ENCODE results near the gene ITCH. TPM values are rescaled to one million over a fixed set of nuclear protein-coding genes. Genes with fewer than 3 reads are reported as not detected.

ITCH gene
- total RNA-seq, 2 donors from 2014 or later = 45.4 to 89.2 TPM

DNA sequence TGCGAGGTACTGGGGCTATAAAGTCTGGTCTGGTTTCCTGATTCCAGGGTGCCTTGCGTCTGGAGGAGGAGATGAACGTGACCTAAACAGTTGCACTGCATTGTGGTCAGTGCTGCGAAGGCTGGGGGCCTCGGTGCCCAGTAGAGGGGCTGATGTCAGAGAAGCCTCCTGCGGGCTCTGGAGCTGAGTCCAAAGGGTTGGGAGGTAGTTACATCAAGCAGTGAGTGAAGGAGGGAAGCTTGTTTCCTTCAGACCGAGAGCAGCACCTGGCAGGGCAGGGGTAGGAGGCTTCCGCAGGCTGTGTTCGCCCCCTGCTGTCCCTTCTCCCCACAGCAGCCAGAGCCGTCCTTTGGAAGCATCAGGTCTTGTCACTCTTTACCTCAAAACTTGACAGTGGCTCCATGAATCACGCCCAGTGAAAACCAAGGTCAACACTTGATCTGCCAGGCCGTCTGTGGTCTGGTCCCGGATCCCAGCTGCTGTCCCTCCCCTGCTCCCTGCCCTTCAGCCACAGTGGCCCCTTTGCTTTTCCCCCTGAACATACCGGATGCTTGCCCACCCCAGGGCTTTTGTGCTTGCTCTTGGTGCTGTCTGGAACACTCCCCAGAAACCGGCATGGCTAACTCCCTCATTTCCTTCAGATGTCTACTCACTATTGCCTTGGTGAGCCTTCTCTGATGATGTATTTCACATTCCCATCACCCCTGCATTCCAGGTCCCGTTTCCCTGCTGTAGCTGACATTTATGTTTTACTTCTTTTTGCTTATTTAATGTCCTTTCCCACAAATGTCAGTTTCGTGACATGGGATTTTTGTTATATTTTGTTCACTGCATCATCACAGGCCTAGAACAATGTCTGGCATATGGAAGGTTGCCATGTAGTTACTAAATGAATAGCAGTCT is 160.1 kb downstream of the ITCH start:
- no peaks in the 10 kb centered on the region for H3K27me3 ChIP-seq (replicated peaks; ENCODE audit: insufficient read depth)
- H3K4me1 ChIP-seq (replicated peaks) = peaks cover 21% of the 10 kb centered on the region
- H3K4me3 ChIP-seq = no peak overlapping the region
- H3K9me3 ChIP-seq = no peaks in the 10 kb centered on the region
- DNase-seq (ENCODE audit: low spot score) = peak; percentile 46
- 46% methylated on average over 17 of the region's 17 CpGs for WGBS
- peaks cover 0 to 5% of the 10 kb centered on the region in 2 donors for H3K36me3 ChIP-seq
- H3K27ac ChIP-seq = peak overlapping the region; percentile 64 to 86
- intact Hi-C loops (cut with DNase I) = loop anchor here (1.0 to 5.0 kb wide), 2 partner anchors 51 to 211 kb away; no protein-coding TSS in a partner anchor
- no peak for TF ChIP-seq POLR2A (IDR thresholded peaks at IDR 0.05)
- peak in 2 of 4 experiments; percentile 63 for TF ChIP-seq CTCF (IDR thresholded peaks at IDR 0.05)

GRCh38 chr20:34524426-34524825 is 161.4 kb downstream of the ITCH start:
- peaks cover 21% of the 10 kb centered on the region for H3K4me1 ChIP-seq (replicated peaks)
- WGBS = 71% methylated on average over 11 of the region's 11 CpGs
- no peaks in the 10 kb centered on the region for H3K27me3 ChIP-seq (replicated peaks; ENCODE audit: insufficient read depth)
- H3K27ac ChIP-seq = peak overlapping the region; percentile 85 to 86
- intact Hi-C loops (cut with DNase I) = loop anchor here (5.0 kb wide), 1 partner anchor 52 kb away; no protein-coding TSS in a partner anchor
- peaks cover 0 to 5% of the 10 kb centered on the region in 2 donors for H3K36me3 ChIP-seq
- no peak overlapping the region for H3K4me3 ChIP-seq
- no peak for TF ChIP-seq POLR2AphosphoS5 (IDR thresholded peaks at IDR 0.05)
- TF ChIP-seq CTCF (IDR thresholded peaks at IDR 0.05) = no peak
- TF ChIP-seq POLR2A (IDR thresholded peaks at IDR 0.05) = no peak
- DNase-seq (ENCODE audit: low spot score) = no peak
- H3K9me3 ChIP-seq = no peaks in the 10 kb centered on the region

DNA sequence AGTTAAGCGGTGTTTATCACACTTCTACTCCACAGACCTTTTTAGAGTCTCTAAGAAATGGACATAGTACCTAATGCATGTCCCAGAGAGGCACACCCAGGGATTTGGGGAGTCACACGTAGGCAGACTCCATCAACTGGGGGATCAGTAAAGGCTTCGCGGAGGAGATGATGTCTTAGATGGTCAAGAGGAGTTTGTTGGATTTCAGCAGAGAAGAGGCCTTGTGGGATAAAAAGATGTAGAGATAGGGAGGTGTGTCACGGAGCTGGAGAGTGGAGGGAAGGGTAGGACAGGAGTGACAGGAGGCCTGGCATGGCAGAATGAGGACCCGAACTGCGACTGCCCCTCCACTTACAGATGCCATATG is 162.3 kb downstream of the ITCH start:
- Histone ChIP-seq H3K9me3 (no peaks in the 10 kb centered on the region), H3K4me3 (no peak overlapping the region), H3K4me1 (replicated peaks) (peaks cover 21% of the 10 kb centered on the region), H3K27ac (peak overlapping the region; percentile 85 to 86), H3K36me3 (peaks cover 0 to 10% of the 10 kb centered on the region in 2 donors), H3K27me3 (replicated peaks; ENCODE audit: insufficient read depth) (no peaks in the 10 kb centered on the region)
- WGBS = 40% methylated on average over 7 of the region's 7 CpGs
- intact Hi-C loops (cut with DNase I) = no loop called here
- no peak for TF ChIP-seq POLR2A (IDR thresholded peaks at IDR 0.05)
- no peak for TF ChIP-seq CTCF (IDR thresholded peaks at IDR 0.05)
- TF ChIP-seq POLR2AphosphoS5 (IDR thresholded peaks at IDR 0.05) = no peak
- DNase-seq (ENCODE audit: low spot score) = no peak

DNA sequence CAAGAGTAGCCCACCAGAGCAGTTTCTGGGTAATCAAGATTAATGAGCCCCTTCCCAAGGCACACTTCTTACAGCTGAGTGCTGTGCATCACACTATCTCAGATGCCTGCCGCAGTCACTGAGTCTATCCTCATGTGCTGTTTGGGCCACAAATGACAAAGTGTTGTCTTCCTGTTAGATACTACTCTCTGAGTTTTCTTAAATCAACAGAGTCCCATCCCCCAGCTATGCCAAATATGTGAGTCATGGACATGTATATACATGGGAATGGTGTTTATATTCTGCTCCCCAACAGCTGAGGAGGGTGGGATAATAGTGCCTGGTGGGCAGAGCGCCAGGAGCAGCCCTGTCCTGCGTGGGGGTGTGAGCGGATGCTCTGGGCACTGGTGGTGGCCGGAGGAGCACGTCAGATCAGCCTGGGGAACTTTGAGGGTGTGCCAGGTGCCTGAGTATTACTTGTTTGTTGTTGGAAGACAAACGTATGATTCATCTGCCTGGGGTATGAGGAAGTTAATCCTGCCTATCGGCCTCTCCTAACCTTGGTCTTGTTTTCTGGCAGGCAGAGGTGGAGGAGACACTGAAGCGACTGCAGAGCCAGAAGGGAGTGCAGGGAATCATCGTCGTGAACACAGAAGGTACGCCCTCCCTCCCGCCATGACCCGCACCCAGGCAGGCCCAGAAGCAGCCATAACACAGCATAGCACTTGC is 162.8 kb downstream of the ITCH start:
- peaks cover 21% of the 10 kb centered on the region for H3K4me1 ChIP-seq (replicated peaks)

More for the DNA sequence above, 162.8 kb downstream of the ITCH start:
- H3K36me3 ChIP-seq = peaks cover 0 to 10% of the 10 kb centered on the region in 2 donors
- peak overlapping the region; percentile 85 to 86 for H3K27ac ChIP-seq
- 11% methylated on average over 14 of the region's 14 CpGs for WGBS
- TF ChIP-seq POLR2AphosphoS5 (IDR thresholded peaks at IDR 0.05) (peak; percentile 96), CTCF (IDR thresholded peaks at IDR 0.05) (no peak), POLR2A (IDR thresholded peaks at IDR 0.05) (no peak)
- peak; percentile 96 for DNase-seq (ENCODE audit: low spot score)
- H3K4me3 ChIP-seq = peak overlapping the region in 1 of 2 donors; percentile 4
- no peaks in the 10 kb centered on the region for H3K27me3 ChIP-seq (replicated peaks; ENCODE audit: insufficient read depth)
- H3K9me3 ChIP-seq = no peaks in the 10 kb centered on the region
- intact Hi-C loops (cut with DNase I) = no loop called here

Measured in prostate gland (tissue), 2 donors.